HepG2 (cell line): ENCODE data around the gene CNPPD1.

Experiments used
- GZF1 ChIP-seq: sonication (generic); formaldehyde crosslinking; IDR thresholded peaks from 2 replicates; pipeline ENCODE4 v1.5.1; 2020; ENCODE audit warnings: mild to moderate bottlenecking, missing genetic modification reagents
- PCBP1 ChIP-seq: fragments of 200-400 bp; formaldehyde crosslinking; IDR thresholded peaks from 2 replicates; pipeline ENCODE4 v1.6.1; 2017; ENCODE audit warnings: mild to moderate bottlenecking, low read depth, low read length, borderline replicate concordance
- TCF7L2 ChIP-seq: IDR thresholded peaks from 2 replicates; pipeline ENCODE4 v1.6.1; 2011; ENCODE audit warnings: mild to moderate bottlenecking, low read depth, low read length, moderate library complexity

GRCh38 chr2:219213026-219213415 lies 36.3 kb upstream of the CNPPD1 start:
- TF ChIP-seq TCF7L2 (no peak), GZF1 (CRISPR knock-in tag) (no peak), PCBP1 (no peak)
